NCI-H2171 treated with DMSO at 0.1 percent for 48 hours (cell line): ENCODE results near the gene ANKRD13D.

ENCODE experiments used
- DNase-seq: peaks from one replicate; lab custom pipeline; 2025; lab: John Stamatoyannopoulos, UW

The ANKRD13D gene

GRCh38 chr11:67273260-67273990 is 15.7 kb upstream of the ANKRD13D start:
- DNase-seq = no peak

DNA sequence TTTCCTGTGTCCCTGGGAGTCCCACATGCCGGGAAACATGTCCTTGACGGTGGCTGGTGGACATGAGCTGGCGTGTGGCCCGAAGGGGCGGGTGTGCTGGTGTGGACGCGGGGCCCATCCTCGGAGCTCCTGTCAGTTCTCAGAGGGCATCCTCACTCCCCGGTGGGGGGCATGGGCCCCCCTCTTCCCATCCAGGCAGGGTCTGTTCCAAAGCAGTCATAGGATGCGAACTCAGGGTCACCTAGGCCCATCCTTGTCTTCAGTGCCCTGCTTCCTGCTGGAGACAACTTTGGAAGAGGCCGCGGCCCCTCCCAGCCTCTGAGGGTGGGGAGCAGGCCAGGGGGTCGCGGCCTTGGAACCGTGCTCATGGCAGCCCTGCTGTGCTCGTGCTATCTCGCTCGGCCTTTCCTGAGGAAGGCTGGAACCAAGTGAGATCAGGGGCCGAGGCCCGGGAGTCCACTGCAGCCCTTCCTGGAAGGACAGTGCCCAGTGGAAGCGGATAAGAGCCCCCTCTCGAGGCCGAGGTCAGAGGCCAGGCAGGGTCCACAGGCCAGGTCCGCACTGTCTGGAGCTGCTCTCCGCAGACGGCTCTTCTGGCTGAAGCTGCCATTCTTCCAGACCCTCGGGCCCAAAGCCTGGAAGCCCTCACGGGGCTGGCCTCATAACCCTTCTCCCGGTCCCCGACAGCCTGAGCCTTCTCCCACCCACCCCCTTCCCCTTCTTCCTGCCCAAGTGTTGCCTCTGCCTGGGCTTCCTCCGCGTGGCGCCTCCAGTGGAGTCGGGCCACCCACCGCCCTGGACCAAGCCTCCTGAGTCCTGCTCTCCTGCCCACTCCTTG is 14.1 kb upstream of the ANKRD13D start:
- no peak for DNase-seq

GRCh38 chr11:67275606-67276409 is 13.3 kb upstream of the ANKRD13D start:
- no peak for DNase-seq

DNA sequence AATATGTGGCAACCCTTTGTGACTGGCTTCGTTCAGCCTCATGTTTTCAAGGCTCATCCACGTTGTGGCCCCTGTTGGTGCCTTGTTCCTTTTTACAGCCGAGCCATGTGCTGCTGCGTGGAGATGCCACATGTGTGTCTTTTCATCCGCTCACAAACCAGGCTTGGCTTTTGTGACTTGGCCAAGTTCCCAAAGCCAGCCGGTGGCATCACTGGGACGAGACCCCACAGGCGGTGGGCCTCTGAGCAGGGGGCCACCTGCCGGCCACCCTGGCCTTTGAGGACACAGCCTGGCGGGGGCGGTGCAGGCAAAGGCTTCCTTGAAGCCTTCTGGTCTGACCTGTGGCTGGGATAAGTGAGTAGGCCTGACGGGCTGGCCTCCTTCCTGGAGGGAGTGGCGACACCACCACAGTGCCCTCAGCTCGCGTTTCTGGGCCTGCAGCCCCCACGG is 12.3 kb upstream of the ANKRD13D start:
- peak; percentile 8 for DNase-seq

DNA sequence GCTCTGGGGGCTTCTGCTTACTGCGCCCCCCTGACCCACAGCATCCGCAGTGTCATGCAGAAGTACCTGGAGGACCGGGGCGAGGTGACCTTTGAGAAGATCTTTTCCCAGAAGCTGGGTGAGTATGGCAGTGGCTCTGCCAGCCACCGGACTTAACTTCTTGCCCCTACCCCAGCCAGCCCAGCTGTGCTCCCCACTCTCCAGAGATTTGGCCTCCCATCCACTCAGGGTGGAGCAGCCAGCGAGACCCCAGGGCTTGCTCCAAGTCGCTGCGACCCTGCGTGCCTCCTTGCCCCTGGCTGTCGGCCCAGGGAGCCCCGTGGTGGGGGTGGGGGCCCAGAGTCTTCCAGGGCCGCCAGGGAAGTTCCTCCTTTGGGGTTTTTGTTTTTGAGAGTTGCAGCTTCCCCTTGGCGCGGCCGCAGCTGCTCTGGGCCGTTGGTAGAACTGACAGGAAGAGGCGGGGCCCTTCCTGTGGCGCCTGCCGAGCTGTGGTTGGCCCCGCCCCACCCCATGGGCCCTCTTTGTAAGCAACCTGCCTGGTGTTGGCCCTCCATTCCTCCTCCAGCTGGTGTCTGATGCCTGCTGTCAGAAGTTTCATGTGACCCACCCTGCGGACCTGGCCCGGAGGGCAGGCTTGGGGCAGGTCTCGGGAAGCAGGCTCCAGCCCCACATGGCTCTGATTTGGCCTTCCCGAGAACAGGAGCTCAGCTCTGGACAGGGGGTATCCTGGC is 11.7 kb upstream of the ANKRD13D start:
- DNase-seq = peak; percentile 88

- no peak for DNase-seq
These were observed 10.8 kb upstream of the ANKRD13D start for GRCh38 chr11:67278135-67278938.

DNA sequence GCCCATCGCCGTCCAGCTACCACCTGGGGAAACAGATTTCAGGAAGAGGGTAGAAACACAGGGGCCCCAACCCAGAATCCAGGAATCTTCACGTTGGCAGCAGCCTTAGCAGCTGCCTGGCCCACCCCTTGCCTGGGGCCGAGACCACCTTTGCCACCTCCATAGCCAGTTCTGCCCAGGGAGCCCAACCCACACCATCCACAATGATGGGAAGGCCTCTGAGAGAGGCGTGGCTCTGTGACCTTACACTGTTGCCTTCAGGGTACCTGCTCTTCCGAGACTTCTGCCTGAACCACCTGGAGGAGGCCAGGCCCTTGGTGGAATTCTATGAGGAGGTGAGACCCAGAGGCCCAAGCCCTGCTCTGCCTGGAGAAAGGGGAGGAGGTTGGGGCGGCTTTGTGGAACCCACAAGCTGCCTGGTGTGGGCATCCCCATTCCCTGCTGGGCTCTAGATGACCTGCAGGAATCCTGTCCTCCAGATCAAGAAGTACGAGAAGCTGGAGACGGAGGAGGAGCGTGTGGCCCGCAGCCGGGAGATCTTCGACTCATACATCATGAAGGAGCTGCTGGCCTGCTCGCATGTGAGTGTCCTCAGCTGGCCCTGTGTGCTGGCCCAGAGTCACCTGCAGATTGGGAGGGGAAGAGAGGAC is 10.0 kb upstream of the ANKRD13D start:
- DNase-seq = no peak

DNA sequence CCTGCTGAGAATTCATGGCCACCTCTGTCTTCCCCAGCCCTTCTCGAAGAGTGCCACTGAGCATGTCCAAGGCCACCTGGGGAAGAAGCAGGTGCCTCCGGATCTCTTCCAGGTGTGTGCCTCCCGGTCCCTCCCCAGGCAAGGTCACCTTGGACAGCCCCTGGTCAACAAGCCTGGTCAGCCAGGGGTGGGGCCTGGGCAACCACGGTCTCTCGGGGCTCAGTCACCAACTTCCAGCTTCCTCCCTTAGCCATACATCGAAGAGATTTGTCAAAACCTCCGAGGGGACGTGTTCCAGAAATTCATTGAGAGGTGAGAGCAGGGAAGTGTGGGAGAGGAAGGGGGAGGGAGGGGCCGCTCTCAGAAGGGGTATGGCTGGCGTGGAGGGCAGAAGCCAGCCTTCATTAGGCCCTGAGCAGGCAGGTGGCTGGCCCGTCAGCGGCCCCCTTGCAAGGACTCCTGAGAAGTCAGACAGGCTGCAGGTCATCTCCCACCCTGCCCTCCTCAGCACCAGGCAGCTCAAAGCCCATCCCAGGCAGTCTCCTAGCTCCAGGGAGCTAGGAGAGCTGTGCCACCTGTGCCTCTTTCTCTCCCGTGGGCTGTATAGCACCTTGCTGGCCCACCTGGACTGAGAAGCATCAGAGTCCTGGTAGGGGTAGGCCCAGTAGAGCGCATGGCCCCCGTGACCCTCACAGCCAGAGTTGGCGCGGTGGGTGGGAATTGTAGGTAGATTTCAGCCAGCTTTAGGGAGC is 9.3 kb upstream of the ANKRD13D start:
- no peak for DNase-seq

DNA sequence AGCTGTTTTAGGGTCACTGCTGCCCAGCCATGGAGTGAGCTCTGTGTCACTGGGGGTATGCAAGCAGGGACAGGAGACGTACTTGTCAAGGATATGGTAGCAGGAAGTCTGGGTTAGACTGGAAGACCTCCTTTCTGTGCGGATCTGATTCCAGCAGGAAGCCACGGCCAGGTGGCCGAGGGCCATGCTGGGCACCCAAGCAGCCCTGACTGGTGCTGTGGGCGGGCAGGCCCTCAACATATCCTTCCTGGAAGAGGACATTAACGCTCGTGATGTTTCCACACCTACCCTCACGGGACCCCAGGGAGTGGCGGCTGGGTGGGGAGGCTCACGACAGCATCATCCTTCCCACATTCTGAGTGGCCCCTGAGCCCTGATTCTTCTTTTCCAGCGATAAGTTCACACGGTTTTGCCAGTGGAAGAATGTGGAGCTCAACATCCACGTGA is 8.7 kb upstream of the ANKRD13D start:
- no peak for DNase-seq

- DNase-seq = no peak
These were observed 8.1 kb upstream of the ANKRD13D start for GRCh38 chr11:67280788-67281551.

DNA sequence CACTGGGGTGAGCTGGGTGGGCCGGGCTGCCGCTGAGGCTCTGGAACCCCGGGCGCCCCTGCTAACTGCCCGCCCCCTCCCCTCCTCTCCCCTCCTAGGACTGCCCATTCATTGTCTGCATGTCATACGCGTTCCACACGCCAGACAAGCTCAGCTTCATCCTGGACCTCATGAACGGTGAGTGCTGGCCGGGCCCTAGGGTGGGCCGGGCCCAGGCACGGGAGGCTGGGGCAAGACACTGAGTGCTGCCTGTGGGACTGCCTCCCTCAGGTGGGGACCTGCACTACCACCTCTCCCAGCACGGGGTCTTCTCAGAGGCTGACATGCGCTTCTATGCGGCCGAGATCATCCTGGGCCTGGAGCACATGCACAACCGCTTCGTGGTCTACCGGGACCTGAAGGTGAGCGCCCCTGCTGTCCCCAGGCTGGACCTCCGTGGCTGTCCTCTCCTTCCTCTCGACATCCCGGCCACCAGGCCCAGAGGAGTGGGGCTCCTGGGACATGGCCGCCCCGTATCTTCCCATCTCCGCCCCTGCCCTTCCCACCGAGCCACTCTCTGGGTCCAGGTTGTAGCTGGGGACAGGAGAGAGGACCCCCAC is 7.5 kb upstream of the ANKRD13D start:
- DNase-seq = no peak

GRCh38 chr11:67282155-67282875 is 6.8 kb upstream of the ANKRD13D start:
- no peak for DNase-seq

DNA sequence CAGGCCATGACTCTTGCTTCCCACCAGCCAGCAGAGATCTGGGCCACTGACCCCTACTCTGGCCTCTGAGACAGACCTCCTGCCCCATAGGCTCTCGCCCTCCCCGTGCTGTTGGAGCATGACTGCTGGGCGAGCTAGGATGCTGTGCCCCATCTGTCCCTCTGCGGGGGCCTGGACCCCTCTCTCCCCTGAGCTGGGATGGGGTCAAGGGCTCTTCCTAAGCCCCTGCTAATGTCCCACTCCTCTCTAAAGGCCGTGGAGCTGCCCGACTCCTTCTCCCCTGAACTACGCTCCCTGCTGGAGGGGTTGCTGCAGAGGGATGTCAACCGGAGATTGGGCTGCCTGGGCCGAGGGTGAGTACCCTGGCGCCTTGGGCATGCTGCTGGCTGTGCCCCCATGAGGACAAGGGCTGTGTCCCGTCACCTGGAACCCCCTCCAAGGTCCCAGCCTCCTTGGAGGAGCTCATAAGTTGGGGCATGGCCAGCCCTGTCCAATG is 6.2 kb upstream of the ANKRD13D start:
- DNase-seq = no peak

GRCh38 chr11:67283481-67283963 is 5.6 kb upstream of the ANKRD13D start:
- no peak for DNase-seq

- no peak for DNase-seq
These were observed 4.1 kb upstream of the ANKRD13D start for GRCh38 chr11:67284811-67285540.
